HL-60 (cell line): Measurements from ENCODE around the gene LARP4B.

Experiments used
- GABPA ChIP-seq: IDR thresholded peaks from 2 replicates; pipeline ENCODE4 v1.6.1; 2012; ENCODE audit warnings: low read depth
- POLR2AphosphoS5 ChIP-seq: IDR thresholded peaks from 2 replicates; pipeline ENCODE4 v1.6.1; 2012; ENCODE audit warnings: low read depth
- SPI1 ChIP-seq: IDR thresholded peaks from 2 replicates; pipeline ENCODE4 v1.6.1; 2012; ENCODE audit warnings: low read depth, mild to moderate bottlenecking, borderline replicate concordance
- TF ChIP-seq, protein P1 (sequence below): IDR thresholded peaks from one replicate; pipeline ENCODE4 v1.5.1; 2011; ENCODE audit warnings: low read length, control low read depth, inconsistent platforms; ENCODE audit not compliant: insufficient read depth
- TF ChIP-seq, protein P2 (sequence below): IDR thresholded peaks from 2 replicates; pipeline ENCODE4 v1.6.1; 2012; ENCODE audit warnings: low read depth; ENCODE audit not compliant: insufficient replicate concordance

DNA sequence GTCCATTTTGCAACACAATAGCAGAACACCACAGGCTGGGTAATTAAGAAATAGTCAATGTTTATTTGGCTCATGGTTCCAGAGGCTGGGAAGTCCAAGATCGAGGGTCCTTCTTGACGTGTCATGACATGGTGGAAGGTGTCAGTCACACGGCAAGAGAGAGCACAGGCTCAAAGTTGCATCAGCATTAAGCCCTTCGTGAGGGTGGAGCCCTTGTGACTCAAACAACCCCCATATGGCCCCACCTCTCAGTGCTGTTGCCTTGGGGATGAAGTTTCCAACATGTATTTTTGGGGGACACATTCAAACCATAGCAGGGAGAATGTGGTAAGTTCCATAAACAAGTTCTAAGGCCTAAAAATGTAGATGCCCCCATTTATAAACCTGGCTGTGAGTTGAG, 32.1 kb upstream of the LARP4B start:
- TF ChIP-seq, protein P1, sequence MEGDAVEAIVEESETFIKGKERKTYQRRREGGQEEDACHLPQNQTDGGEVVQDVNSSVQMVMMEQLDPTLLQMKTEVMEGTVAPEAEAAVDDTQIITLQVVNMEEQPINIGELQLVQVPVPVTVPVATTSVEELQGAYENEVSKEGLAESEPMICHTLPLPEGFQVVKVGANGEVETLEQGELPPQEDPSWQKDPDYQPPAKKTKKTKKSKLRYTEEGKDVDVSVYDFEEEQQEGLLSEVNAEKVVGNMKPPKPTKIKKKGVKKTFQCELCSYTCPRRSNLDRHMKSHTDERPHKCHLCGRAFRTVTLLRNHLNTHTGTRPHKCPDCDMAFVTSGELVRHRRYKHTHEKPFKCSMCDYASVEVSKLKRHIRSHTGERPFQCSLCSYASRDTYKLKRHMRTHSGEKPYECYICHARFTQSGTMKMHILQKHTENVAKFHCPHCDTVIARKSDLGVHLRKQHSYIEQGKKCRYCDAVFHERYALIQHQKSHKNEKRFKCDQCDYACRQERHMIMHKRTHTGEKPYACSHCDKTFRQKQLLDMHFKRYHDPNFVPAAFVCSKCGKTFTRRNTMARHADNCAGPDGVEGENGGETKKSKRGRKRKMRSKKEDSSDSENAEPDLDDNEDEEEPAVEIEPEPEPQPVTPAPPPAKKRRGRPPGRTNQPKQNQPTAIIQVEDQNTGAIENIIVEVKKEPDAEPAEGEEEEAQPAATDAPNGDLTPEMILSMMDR = no peak
- TF ChIP-seq SPI1 = no peak
- TF ChIP-seq, protein P2, sequence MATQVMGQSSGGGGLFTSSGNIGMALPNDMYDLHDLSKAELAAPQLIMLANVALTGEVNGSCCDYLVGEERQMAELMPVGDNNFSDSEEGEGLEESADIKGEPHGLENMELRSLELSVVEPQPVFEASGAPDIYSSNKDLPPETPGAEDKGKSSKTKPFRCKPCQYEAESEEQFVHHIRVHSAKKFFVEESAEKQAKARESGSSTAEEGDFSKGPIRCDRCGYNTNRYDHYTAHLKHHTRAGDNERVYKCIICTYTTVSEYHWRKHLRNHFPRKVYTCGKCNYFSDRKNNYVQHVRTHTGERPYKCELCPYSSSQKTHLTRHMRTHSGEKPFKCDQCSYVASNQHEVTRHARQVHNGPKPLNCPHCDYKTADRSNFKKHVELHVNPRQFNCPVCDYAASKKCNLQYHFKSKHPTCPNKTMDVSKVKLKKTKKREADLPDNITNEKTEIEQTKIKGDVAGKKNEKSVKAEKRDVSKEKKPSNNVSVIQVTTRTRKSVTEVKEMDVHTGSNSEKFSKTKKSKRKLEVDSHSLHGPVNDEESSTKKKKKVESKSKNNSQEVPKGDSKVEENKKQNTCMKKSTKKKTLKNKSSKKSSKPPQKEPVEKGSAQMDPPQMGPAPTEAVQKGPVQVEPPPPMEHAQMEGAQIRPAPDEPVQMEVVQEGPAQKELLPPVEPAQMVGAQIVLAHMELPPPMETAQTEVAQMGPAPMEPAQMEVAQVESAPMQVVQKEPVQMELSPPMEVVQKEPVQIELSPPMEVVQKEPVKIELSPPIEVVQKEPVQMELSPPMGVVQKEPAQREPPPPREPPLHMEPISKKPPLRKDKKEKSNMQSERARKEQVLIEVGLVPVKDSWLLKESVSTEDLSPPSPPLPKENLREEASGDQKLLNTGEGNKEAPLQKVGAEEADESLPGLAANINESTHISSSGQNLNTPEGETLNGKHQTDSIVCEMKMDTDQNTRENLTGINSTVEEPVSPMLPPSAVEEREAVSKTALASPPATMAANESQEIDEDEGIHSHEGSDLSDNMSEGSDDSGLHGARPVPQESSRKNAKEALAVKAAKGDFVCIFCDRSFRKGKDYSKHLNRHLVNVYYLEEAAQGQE = no peak
- no peak for TF ChIP-seq POLR2AphosphoS5
- no peak for TF ChIP-seq GABPA
